ENCODE results near the gene ZSWIM2.
A peak's percentile ranks its signal among the peaks of the same experiment; 100 is the strongest.
"Not testable (repeated sequence)": the region's sequence is repeated elsewhere in the genome, so short reads cannot be mapped to it uniquely, and the experiment has no call there.

Gene ZSWIM2

DNA sequence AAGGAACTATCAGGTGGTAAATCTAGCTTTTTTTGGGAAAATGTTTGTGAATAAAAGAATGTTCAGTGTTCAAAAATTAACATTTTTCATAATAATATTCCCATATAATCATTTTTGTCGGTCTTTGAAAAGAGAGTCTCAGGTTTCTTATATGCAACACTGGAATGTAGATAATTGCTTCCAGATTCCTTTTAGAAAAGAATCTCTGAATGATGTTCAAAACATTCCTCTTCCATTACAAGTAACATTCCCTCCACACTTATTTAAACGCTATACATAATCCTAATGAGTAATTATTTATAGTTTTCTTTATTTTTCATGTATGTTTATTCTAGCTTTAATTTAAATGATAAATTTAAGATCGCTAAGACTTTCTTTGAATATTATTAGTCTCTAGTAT, 7.0 kb downstream of the ZSWIM2 start:
- DNase-seq, result no peak

DNA sequence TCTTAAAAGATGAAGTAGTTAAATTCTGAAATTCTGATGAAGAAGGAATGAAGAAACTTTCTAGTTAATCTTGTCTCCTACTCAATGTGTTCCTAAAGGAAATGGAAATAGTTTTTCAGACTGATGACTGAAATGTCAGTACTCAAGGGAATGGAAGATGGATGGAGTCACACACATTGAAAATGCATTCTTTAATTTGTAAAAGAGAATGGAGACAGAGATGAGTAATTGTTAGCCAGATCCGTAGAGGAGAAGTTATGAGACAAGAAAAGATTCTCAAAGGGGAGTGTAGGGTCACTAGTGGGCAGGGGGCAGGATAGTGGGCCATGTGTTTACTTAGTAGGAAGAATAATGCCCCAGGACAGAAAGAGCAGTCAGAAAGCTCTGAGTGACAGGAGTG, 13.3 kb downstream of the ZSWIM2 start:
- no peak for DNase-seq

- DNase-seq, result no peak
Measured at GRCh38 chr2:186827862-186828492, 21.0 kb downstream of the ZSWIM2 start.

- DNase-seq, result no peak
Measured at GRCh38 chr2:186827411-186827810, 21.6 kb downstream of the ZSWIM2 start.

DNA sequence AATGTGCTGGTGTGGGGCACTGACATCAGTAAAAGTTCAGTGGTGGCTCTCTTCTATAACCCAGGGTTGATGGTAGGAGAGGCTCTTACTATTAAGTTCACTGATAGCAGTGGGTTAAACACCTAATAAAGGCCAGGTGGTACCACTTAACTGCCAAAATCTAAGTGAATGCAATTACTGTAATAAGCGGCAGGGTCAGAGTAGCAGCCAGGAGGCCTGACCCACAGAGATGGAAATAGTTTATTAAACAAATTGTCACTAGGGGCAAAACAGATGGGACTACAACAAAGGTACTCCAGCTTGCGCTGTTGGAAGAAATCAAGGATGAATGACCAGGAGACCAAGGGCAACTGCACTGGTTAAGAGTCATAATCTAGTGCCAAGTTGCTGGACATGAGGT, 26.6 kb downstream of the ZSWIM2 start:
- DNase-seq, result no peak

GRCh38 chr2:186820303-186820702, 28.7 kb downstream of the ZSWIM2 start:
- DNase-seq, result no peak

- DNase-seq, result not testable (repeated sequence)
Measured at GRCh38 chr2:186811760-186812159, 37.2 kb downstream of the ZSWIM2 start.

DNA sequence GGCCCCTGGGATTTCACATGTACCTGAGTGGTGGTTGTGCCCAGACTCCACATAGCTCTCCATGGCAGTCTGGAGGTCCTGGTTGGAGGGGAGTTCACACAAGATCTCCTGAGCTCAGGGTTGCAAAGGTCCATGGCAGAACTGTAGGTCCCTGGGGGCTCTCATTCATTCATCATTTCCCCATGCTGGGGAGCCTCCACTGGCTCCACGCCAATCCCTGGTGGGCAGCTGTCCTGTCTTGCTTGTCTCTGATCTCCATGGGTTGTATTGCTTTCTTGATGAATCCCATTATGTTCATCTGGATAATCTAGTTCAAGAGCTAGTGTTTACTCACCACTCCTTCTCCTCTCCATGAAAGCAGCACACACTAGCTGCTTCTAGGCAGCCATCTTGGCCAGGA, 42.4 kb downstream of the ZSWIM2 start:
- DNase-seq, result no peak

GRCh38 chr2:186798604-186799003, 50.4 kb downstream of the ZSWIM2 start:
- DNase-seq, result not testable (repeated sequence)

- no peak for DNase-seq
Measured at GRCh38 chr2:186784930-186785329, 64.0 kb downstream of the ZSWIM2 start.

DNA sequence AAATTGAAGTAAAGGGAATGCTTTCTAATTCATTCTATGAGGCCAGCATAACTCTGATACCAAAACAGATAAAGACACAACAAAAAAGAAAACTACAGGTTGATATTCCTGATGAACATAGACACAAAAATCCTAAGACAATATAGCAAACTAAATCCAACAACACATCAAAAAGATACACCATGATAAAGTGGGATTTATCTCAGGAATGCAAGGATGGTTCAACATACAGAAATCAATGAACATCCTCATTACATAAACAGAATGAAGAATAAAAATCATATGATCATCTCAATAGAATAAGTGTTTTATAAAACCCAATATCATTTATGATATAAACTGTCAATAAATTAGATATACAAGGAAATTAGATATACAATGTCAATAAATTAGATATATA, 65.7 kb downstream of the ZSWIM2 start:
- DNase-seq, result peak; percentile 38

DNA sequence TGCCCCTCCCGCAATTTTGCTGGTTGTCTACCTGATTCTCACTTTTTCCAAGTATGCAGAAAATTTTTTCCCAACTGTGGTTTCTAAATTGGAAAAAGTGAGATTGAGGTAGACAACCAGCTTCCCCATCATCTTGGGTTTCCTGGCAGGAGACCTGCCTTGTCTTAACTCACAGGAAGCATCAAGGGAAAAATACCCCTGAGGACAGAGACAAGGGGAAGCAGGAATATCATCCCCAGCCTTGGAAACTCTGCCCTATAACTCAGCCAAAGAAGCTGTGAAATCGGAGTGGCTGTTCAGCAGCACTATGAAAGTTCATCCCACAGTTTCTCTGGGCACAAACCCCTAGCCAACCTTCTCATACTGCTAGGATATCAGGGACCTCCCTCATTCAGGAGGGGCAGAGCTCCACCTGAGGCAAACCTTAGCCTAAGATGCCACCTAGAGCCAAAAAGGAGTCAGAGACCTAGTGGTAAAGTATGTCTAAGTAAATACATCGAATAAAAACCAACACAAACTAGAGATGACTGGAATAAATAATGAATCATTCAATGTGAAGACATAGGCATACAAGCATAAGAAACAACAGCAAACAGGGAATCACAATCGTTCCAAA, 68.2 kb downstream of the ZSWIM2 start:
- DNase-seq, result peak; percentile 69
